A549 (cell line): Measurements from ENCODE around the gene IRAK3.

ENCODE experiments used
- BHLHE40 ChIP-seq: IDR thresholded peaks from 2 replicates; pipeline ENCODE4 v1.6.1; 2012; ENCODE audit warnings: low read depth, low read length, inconsistent platforms
- CHD4 ChIP-seq: fragments of 200-600 bp; sonication (generic); IDR thresholded peaks from 2 replicates; pipeline ENCODE4 v1.6.1; 2016; ENCODE audit warnings: antibody characterized with exemption, mild to moderate bottlenecking, borderline replicate concordance
- CTCF ChIP-seq: fragments of >200 bp; sonication (Bioruptor Twin); formaldehyde crosslinking; IDR thresholded peaks from 3 replicates; pipeline ENCODE4 v1.5.1; 2016
- EP300 ChIP-seq, 2 experiments: fragments of >200 bp; sonication (Bioruptor Twin); formaldehyde crosslinking; IDR thresholded peaks; 2 replicates in 1 of 2; 3 replicates in 1 of 2; pipeline ENCODE4 v1.6.1; 2016 to 2017
- MAZ ChIP-seq: fragments of 150-350 bp; IDR thresholded peaks from 2 replicates; pipeline ENCODE4 v1.6.1; 2014; ENCODE audit warnings: antibody characterized with exemption, low read depth, low read length, borderline replicate concordance

GRCh38 chr12:66268562-66268961 is 79.5 kb downstream of the IRAK3 start:
- no peak for TF ChIP-seq MAZ
- no peak for TF ChIP-seq EP300 (IDR thresholded peaks at IDR 0.05)
- TF ChIP-seq CTCF, result no peak
- TF ChIP-seq CHD4, result no peak
- TF ChIP-seq BHLHE40, result no peak
